CD14-positive monocyte (primary cell): ENCODE measurements around the gene ALG6. TPM values are rescaled to one million over a fixed set of nuclear protein-coding genes. Genes with fewer than 3 reads are reported as not detected.

Source experiments
- DNase-seq, 3 donors: peaks; one replicate each; pipeline ENCODE4 v3.0.0-alpha.2; 2011 to 2022
- H2AFZ ChIP-seq: 2 replicates; pipeline ENCODE4 v1.6.0; 2012; ENCODE audit warnings: mild to moderate bottlenecking, low read depth, low read length, inconsistent platforms; ENCODE audit not compliant: insufficient read depth, poor library complexity, severe bottlenecking
- H3K27ac ChIP-seq, 2 donors: 1 replicate in 1 of 2; 2 replicates in 1 of 2; pipeline ENCODE4 v1.5.1; 2012 to 2013; ENCODE audit warnings: low read length in 2 of 2, control low read depth in 1 of 2, inconsistent platforms in 1 of 2, low read depth in 1 of 2, mild to moderate bottlenecking in 1 of 2
- H3K27me3 ChIP-seq, 2 donors: one replicate each; pipeline versions ENCODE4 v1.6.0 to v1.6.1; 2011 to 2013; ENCODE audit warnings: low read length in 2 of 2; ENCODE audit not compliant: control insufficient read depth in 2 of 2, insufficient read depth in 2 of 2
- H3K36me3 ChIP-seq, 2 donors: replicated peaks in 1 of 2; 1 replicate in 1 of 2; 2 replicates in 1 of 2; pipeline versions ENCODE4 v1.5.1 to v1.6.1; 2012 to 2013; ENCODE audit warnings: low read length in 2 of 2, control low read depth in 1 of 2, inconsistent platforms in 1 of 2, mild to moderate bottlenecking in 1 of 2; ENCODE audit not compliant: insufficient read depth in 2 of 2, control insufficient read depth in 1 of 2
- H3K4me1 ChIP-seq, 2 donors: 1 replicate in 1 of 2; 2 replicates in 1 of 2; pipeline versions ENCODE4 v1.5.1 to v1.6.1; 2012 to 2013; ENCODE audit warnings: low read length in 2 of 2, control low read depth in 1 of 2, inconsistent platforms in 1 of 2, mild to moderate bottlenecking in 1 of 2, moderate library complexity in 1 of 2; ENCODE audit not compliant: insufficient read depth in 2 of 2, control insufficient read depth in 1 of 2
- H3K4me2 ChIP-seq: replicated peaks from 2 replicates; pipeline ENCODE3; 2012; ENCODE audit warnings: low read length, moderate library complexity, mild to moderate bottlenecking; ENCODE audit not compliant: poor library complexity, severe bottlenecking; ENCODE audit errors: extremely low read depth
- H3K4me3 ChIP-seq, 3 experiments: fragments of 200-600 bp in 1 of 3; sonication (generic) in 1 of 3; replicated peaks in 1 of 3; 1 replicate in 2 of 3; 2 replicates in 1 of 3; pipeline ENCODE4 v1.5.1; 2011 to 2013; ENCODE audit warnings: low read length in 3 of 3, mild to moderate bottlenecking in 3 of 3, control low read depth in 2 of 3, low read depth in 2 of 3, inconsistent platforms in 1 of 3, moderate library complexity in 1 of 3
- H3K79me2 ChIP-seq: 2 replicates; pipeline ENCODE4 v1.6.0; 2012; ENCODE audit warnings: mild to moderate bottlenecking, control low read depth, inconsistent platforms, low read length, moderate library complexity; ENCODE audit not compliant: insufficient read depth
- H3K9ac ChIP-seq: 2 replicates; pipeline ENCODE4 v1.6.0; 2017; ENCODE audit warnings: low read length, mild to moderate bottlenecking; ENCODE audit not compliant: insufficient read depth, poor library complexity, severe bottlenecking
- H3K9me3 ChIP-seq, 2 donors: replicated peaks in 1 of 2; 1 replicate in 1 of 2; 2 replicates in 1 of 2; pipeline versions ENCODE4 v1.5.1 to v1.6.1; 2012 to 2013; ENCODE audit warnings: low read length in 2 of 2, control low read depth in 1 of 2; ENCODE audit not compliant: control insufficient read depth in 1 of 2, insufficient read depth in 1 of 2
- H4K20me1 ChIP-seq: 2 replicates; pipeline ENCODE4 v1.6.0; 2012; ENCODE audit warnings: mild to moderate bottlenecking, low read length, control low read depth, moderate library complexity; ENCODE audit not compliant: insufficient read depth
- H3K27ac Mint-ChIP-seq, 7 donors: one replicate each; pipeline ENCODE4 v1.8.0; 2020; ENCODE audit warnings: mild to moderate bottlenecking in 7 of 7, mixed read lengths in 7 of 7, moderate library complexity in 6 of 7, inconsistent platforms in 2 of 7
- H3K27me3 Mint-ChIP-seq, 3 donors: one replicate each; pipeline ENCODE4 v1.8.0; 2021 to 2022; ENCODE audit warnings: low read depth in 3 of 3, mild to moderate bottlenecking in 3 of 3, mixed read lengths in 3 of 3, moderate library complexity in 3 of 3, inconsistent platforms in 1 of 3
- H3K36me3 Mint-ChIP-seq, 2 donors: one replicate each; pipeline ENCODE4 v1.8.0; 2020; ENCODE audit warnings: mixed read lengths in 2 of 2, inconsistent platforms in 1 of 2, mild to moderate bottlenecking in 1 of 2
- H3K4me1 Mint-ChIP-seq: one replicate; pipeline ENCODE4 v1.8.0; 2020; ENCODE audit warnings: mild to moderate bottlenecking, mixed read lengths
- H3K4me3 Mint-ChIP-seq, 2 donors: one replicate each; pipeline ENCODE4 v1.8.0; 2020; ENCODE audit warnings: mild to moderate bottlenecking in 2 of 2, mixed read lengths in 2 of 2, moderate library complexity in 1 of 2
- H3K9me3 Mint-ChIP-seq, 7 donors: one replicate each; pipeline ENCODE4 v1.8.0; 2020 to 2022; ENCODE audit warnings: mixed read lengths in 7 of 7, mild to moderate bottlenecking in 6 of 7, moderate library complexity in 6 of 7, inconsistent platforms in 2 of 7
- CTCF ChIP-seq: fragments of 200-600 bp; IDR thresholded peaks from one replicate; pipeline ENCODE4 v1.8.0; 2022; ENCODE audit warnings: antibody characterized with exemption, mild to moderate bottlenecking
- WGBS: methylation state at CpG from one replicate; pipeline ENCODE4 v1.1.5; 2013; ENCODE audit warnings: missing lambda C conversion rate; ENCODE audit not compliant: insufficient coverage; 5-methylcytosine and 5-hydroxymethylcytosine counted together
- intact Hi-C, 2 donors: fragments of 100-400 bp; cut with micrococcal nuclease; formaldehyde crosslinking; loops; one replicate each; pipeline versions ENCODE4 v1.15.0 to v1.15.1; 2023
- polyA plus RNA-seq, 3 donors: library from polyadenylated mRNA; depleted of rRNA in 1 of 3; unstranded in 2 of 3; stranded (reverse) in 1 of 3; fragments of 300-500 nt in 2 of 3; fragments of >200 nt in 1 of 3; fragmentation: Illumina TruSeq in 2 of 3; gene quantifications; 1 replicate in 2 of 3; 2 replicates in 1 of 3; pipeline ENCODE4 v1.2.3, GENCODE V29; 2012 to 2021

The ALG6 gene
- polyA plus RNA-seq, 3 donors, result 9.3 to 24.7 (median 20.2) TPM

GRCh38 chr1:63461661-63462230, 94.3 kb downstream of the ALG6 start:
- H3K4me1 Mint-ChIP-seq, result peaks cover 29% of the 10 kb centered on the region
- peaks cover 1 to 11% (median 7%) of the 10 kb centered on the region in 7 donors for H3K9me3 Mint-ChIP-seq
- H3K9ac ChIP-seq, result no peak overlapping the region
- H3K27me3 Mint-ChIP-seq, result no peaks in the 10 kb centered on the region
- peaks cover 3 to 15% of the 10 kb centered on the region in 2 donors for H3K36me3 Mint-ChIP-seq
- peaks cover 16 to 25% of the 10 kb centered on the region in 2 donors for H3K4me1 ChIP-seq
- H3K36me3 ChIP-seq, result no peaks in the 10 kb centered on the region
- no peak for DNase-seq
- no peak overlapping the region for H3K4me3 ChIP-seq
- no peaks in the 10 kb centered on the region for H4K20me1 ChIP-seq
- no peak overlapping the region for H2AFZ ChIP-seq
- intact Hi-C loops, result no loop called here
- H3K27ac ChIP-seq, result no peak overlapping the region
- no peak overlapping the region for H3K4me3 Mint-ChIP-seq
- no peaks in the 10 kb centered on the region for H3K79me2 ChIP-seq
- no peak overlapping the region for H3K4me2 ChIP-seq
- peaks cover 0 to 8% of the 10 kb centered on the region in 2 donors for H3K9me3 ChIP-seq
- H3K27ac Mint-ChIP-seq, result peak overlapping the region in 1 of 7 donors; percentile 94
- TF ChIP-seq CTCF, result no peak
- WGBS, result no CpG with 5 or more reads among the region's 1 CpG
- no peaks in the 10 kb centered on the region for H3K27me3 ChIP-seq

GRCh38 chr1:63463248-63463647, 95.8 kb downstream of the ALG6 start:
- Histone ChIP-seq H3K36me3 (no peaks in the 10 kb centered on the region), H3K79me2 (no peaks in the 10 kb centered on the region), H3K9me3 (peaks cover 0 to 8% of the 10 kb centered on the region in 2 donors), H3K4me1 (peaks cover 29 to 40% of the 10 kb centered on the region in 2 donors), H3K27ac (peak overlapping the region; percentile 41 to 85), H3K4me2 (peak overlapping the region; percentile 73), H3K27me3 (no peaks in the 10 kb centered on the region), H4K20me1 (no peaks in the 10 kb centered on the region), H3K9ac (peak overlapping the region; percentile 5), H3K4me3 (peak overlapping the region in 2 of 3 experiments; percentile 27 to 53), H2AFZ (no peak overlapping the region)
- Mint-ChIP-seq H3K9me3 (peaks cover 1 to 11% (median 7%) of the 10 kb centered on the region in 7 donors), H3K36me3 (peaks cover 0 to 8% of the 10 kb centered on the region in 2 donors), H3K4me1 (peaks cover 42% of the 10 kb centered on the region), H3K4me3 (peak overlapping the region; percentile 4 to 63), H3K27me3 (no peaks in the 10 kb centered on the region), H3K27ac (peak overlapping the region; percentile 73 to 94 (median 90))
- DNase-seq, result peak; percentile 75 to 94 (median 89)
- no CpG with 5 or more reads among the region's 3 CpGs for WGBS
- intact Hi-C loops, result no loop called here
- TF ChIP-seq CTCF, result no peak
